HG03039 (cell line): ENCODE measurements around the gene TUT7.
"Not testable (repeated sequence)": the region's sequence is repeated elsewhere in the genome, so short reads cannot be mapped to it uniquely, and the experiment has no call there.

Experiments
- ATAC-seq: cut with Tn5 transposase; IDR thresholded peaks from one replicate; pipeline ENCODE4 v1.9.1; 2021; ENCODE audit warnings: mild to moderate bottlenecking, moderate library complexity; ENCODE audit not compliant: unreplicated experiment

TUT7 gene

DNA sequence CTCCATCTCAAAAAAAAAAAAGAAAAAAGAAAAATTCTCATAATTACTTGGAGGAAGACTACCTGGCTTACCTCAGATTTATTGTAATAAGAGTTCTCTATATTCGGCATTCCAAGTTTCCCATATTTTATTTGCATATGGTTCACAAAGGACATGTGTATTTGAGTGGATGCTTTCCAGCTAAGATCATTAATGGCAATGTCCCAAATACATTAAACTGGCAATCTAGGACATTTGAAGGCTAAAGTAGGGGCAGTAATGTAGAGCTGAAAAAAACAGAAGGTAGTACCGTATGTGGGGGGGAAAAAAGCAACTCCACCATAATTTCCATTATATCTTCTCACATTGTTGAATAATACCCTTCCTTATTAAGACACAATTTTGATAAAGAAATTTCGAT is 4.9 kb downstream of the TUT7 start:
- no peak for ATAC-seq

DNA sequence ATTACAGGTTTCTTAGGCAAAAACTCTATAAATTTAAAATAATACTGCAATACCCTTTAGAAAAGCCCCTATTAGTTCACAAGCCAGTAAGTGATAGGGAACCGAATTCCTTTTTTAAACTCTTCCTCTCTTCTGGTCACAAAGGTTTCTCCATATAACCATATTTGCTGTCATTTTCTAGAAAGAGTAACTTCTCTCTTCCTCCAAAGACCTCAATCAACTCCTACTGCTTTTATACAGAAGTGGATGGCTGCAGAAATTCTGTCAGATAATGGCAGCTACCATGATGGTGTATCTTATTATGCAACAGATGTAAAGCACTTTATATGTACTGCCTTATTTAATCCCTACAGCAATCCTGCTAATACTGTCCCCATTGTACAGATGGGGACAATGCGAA is 6.2 kb downstream of the TUT7 start:
- no peak for ATAC-seq

DNA sequence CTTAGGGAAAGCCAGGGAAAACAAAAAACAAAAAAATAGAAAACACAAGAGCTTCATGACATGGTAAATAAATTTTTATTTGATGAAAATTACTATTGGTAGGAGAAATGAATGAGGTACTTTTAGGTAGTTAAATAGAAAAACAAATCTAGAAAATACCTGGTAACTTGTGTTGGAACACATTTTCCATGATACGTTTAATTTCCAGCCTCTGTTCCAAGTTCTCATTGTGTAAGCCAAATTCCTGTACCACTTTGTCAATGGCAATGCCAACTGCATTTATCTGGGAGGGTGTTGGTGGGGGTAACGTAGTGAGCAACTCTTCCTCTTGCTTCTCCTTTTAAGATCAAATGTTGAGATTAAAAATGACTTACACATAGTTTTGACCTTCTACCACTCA is 9.4 kb downstream of the TUT7 start:
- no peak for ATAC-seq

DNA sequence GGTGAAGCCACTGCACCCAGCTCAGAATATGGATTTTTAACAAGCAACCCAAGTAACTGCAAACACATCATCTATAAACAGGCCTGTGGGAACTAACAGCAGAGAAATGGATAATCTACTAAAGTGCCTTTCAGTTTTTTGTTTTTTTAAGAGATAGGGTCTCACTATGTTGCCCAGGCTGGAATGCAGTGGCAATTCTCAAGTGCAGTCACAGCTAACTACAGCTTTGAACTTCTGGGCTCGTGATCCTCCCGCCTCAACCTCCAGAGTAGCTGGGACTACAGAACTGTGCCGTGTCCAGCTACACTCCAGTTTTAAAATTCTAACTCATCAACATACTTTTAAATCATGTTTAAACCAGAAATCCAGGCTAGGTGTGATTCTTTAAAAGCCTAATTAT is 11.9 kb downstream of the TUT7 start:
- ATAC-seq = no peak

- ATAC-seq = no peak
Observed at GRCh38 chr9:86341007-86341491, 13.2 kb downstream of the TUT7 start.

DNA sequence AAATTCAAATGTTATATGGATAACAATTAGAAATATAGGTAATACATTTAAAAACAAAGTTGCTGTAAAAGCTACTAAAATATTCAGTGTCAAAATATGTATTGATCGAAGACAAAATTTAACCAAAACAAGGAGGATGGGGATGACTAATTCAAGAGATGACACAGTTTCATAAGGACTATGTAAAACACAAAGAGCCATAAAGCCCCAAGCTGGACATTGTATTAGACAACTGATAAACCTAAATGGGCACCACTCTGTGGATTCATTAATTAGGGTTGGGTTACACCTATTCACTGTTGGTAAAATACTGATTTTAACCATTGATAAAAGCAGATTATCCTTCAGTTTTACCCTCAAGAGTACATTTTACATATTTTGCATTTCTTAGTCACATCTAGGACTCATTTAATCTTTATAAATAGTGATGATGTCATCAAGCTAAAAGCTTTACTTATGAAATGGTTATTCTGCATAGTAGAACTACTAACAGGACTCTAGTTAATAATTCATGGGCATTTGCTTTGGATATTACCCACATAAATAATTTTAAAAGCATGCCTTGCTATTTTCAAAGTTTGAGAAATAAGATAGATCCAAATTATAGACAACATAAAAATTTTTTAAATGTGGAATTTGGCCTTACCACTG is 13.7 kb downstream of the TUT7 start:
- ATAC-seq = no peak

DNA sequence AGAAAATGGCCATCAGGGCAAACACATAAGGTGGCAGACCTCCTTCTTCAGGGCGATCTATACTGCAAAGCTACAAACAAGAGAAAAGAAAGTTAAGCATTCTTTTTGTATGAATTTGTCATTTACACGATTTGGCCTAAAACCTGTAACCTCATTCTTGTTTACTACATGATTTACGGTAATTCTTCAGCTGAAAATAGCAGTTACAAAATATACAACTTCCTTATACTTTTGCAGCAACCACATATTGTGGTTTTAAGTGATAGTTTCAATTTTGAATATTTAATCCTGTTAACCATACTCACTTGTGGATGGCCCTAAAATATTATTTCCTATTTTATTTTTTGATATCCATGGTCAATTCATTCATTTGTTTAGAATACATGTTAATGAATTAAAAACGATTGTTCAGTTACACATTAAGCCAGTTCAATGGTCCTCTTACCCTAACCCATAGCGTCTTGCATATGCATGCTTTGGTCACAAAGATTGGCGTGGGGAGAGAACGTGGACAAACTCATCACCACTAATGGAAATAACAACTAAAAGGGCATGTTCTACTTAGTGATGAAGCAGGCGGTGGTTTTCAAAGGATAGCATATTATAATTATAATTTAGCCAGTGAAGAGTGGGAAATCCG is 16.6 kb downstream of the TUT7 start:
- ATAC-seq = no peak

- no peak for ATAC-seq
Observed at GRCh38 chr9:86336058-86336457, 18.2 kb downstream of the TUT7 start.

DNA sequence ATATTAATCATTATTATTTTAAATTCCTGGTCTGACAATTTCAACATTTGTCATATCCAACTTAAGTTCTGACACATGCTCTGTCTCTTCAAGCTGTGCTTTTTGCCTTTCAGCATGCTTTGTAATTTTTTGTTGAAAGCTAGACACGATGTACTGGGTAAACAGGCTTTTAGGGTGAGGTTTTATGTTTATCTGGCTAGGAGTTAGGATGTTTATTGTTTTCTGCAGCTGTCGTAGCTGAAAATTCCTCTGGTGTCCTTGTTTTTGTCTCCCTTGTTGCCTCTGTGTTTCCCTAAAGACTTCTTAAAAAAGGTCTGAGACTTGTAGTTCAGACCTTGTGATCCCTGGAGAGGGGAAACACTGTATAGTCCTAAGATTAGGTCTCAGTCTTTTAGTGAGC is 20.6 kb downstream of the TUT7 start:
- ATAC-seq = no peak

GRCh38 chr9:86330186-86330585 is 24.0 kb downstream of the TUT7 start:
- no peak for ATAC-seq

DNA sequence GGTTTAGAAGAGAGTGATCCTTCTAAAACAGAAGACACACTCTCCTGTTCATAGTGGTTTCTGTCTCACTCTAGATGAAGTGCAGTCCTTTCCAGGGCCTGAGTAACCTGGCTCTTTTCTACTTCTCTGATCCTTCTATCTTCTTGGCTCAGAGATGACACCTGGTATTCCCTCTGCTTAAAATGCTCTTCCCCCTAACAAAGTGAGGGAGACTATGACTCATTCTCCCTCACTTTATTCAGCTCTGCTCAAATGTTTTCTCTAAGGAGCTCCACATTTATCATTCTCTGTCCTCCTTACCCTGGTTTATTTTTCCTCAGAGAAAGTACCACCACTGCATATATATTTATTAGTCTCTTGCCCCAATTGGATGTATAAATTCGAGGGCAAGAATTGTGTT is 24.6 kb downstream of the TUT7 start:
- no peak for ATAC-seq

DNA sequence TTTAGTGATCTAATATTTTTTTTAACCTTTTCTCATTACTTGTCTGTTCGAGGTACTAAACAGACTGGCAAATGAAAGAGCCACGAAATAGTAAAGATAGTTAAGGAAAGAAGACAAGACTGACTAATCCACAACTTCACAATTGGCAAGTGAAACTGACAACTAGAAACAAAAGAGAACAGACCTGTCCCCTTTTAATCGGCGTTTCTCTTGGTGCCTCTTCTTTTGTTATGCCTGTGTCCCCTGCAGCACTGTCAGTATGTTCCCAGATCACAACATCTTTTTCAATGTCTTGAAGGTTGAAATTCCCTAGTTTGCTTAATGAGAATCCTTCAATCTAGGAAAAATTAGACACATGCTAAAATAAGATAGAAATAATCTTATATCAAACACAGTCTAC is 26.1 kb downstream of the TUT7 start:
- no peak for ATAC-seq

DNA sequence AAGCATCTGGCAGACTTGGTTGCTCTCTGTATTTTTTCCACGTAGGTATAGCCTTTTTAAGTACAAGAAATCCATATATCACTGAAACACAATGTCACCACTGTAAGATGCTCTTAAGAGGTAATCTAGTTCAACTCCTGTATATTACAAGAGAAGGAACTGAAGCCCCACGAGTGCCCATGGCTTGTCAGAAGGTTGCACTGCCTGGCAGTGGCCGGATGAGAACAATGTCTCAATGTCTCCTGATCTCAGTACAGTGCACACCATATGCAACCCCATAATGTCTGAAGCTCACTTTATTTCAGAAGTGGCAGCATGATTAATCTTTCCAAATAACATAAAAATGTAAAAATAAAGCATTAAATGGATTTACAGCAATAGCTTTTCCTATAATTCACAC is 27.7 kb downstream of the TUT7 start:
- no peak for ATAC-seq

DNA sequence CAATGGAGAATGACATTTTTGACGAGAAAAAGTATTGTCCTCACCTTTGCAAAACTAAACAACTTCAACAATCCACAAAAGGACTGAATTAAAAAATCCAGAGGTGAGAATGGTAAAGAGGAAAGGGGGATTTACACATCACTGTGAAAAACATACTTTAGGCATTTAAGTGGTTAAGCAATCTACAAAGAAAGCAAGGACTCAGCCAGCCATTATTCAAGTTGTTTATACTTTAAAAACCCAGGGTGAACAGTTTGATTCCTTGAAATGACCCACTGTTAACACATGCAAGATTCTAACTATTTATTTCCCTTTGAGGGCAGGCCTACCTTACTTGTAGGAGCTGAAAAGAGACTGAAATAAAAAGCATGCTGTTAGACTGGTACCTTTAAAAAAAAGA is 29.3 kb downstream of the TUT7 start:
- ATAC-seq = no peak

- ATAC-seq = no peak
Observed at GRCh38 chr9:86324308-86324707, 29.9 kb downstream of the TUT7 start.

DNA sequence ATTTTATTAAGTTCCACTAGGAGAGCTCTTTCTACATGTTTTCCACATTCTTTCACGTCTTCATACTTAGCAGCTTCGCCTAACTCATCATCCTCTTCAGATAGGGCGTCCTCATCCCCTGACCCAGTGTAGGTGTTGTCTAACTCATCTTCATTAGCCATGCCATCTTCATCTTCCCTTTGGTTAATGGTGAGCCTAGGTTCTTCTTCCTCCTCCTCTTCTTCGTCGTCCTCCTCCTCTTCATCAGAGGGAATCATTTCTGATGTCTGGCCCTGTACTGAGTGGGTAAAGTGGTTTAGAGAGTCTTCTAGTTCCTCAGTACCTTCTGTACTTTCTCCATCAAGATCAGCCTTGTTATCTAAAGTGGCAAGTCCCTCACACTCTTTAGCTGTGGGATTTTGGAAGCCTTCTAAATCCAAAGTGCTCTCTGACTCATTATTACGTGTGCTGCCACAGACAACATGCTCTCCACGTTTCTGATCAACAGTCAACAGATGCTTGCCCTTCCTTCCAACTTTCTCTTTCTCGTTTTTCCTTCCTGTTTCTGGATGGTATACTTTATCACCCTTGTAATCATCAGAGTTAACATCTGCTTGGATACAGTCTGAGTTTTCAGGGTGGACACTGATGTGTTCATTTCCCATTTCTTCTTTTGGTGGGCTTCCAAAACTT is 31.1 kb downstream of the TUT7 start:
- ATAC-seq = no peak

DNA sequence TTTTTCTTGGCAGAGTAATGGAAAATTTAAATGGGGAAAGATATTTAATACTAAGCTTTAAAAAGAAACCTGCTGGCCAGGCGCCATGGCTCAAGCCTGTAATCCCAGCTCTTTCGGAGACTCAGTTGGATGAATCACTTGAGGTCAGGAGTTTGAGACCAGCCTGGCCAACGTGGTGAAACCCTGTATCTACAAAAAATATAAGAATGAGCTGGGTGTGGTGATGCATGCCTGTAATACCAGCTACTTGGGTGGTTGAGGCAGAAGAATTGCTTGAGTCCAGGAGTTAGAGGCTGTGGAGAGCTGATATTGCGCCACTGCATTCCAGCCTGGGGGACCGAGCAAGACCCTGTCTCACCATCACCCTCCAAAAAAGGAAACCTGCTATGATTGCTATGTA is 32.8 kb downstream of the TUT7 start:
- ATAC-seq = no peak

- ATAC-seq = no peak
Observed at GRCh38 chr9:86318187-86318586, 36.0 kb downstream of the TUT7 start.

DNA sequence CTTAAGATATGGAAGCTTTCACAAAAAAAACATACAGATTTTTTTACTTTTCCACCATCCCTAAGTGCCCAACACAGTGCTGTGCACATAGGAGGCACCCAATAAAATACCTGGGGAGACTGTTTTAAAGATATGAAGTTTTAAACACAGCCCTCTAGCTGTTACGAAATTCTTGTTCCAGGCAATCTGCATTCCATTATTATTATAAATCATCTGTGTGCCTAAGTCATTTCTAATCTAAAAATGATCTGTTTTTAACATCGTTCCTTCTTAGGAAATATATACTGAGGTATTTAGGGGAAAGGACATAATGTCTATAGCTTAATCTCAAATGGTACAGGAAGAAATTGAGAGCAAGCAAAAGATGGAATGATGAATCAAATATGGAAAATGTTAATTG is 39.1 kb downstream of the TUT7 start:
- no peak for ATAC-seq

GRCh38 chr9:86312959-86313358 is 41.3 kb downstream of the TUT7 start:
- not testable (repeated sequence) for ATAC-seq

DNA sequence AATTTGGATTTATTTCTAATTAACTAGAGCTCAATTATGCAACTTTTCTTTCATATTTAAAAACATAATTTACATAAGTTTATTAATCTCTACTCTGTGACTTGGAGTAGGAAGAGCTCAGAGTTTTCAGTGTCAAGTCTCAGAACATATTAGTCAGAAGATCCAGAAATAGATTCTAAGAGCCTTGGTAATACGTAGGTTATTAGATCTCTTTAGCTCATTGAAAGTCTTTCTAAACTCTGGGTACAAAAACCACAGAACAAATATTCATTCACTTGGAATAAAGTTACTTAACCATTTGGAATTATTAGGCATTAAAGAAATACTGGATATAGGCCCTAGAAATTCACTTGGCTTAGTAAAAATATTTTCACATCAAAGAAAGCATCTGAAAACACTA is 45.5 kb downstream of the TUT7 start:
- no peak for ATAC-seq

- no peak for ATAC-seq
Observed at GRCh38 chr9:86304236-86304730, 49.9 kb downstream of the TUT7 start.
